ENCODE measurements around the gene LRRC75A.

The LRRC75A gene

GRCh38 chr17:16491703-16492612, at the start of gene LRRC75A:
TSS of gene LRRC75A (minus strand) at chr17:16492193. CDS start at chr17:16491990, 203 bp downstream.
- no peak for TF ChIP-seq GATA2 (IDR thresholded peaks at IDR 0.05; ENCODE audit: low read depth, low read length)
- no peak for TF ChIP-seq GATA3 (IDR thresholded peaks at IDR 0.05; ENCODE audit: low read depth, low read length)

GRCh38 chr17:16537130-16537458, 45.1 kb upstream of the LRRC75A start:
- TF ChIP-seq GATA3 (IDR thresholded peaks at IDR 0.05; ENCODE audit: low read depth, low read length) (no peak), GATA2 (IDR thresholded peaks at IDR 0.05; ENCODE audit: low read depth, low read length) (no peak)

GRCh38 chr17:16534236-16534635, 42.2 kb upstream of the LRRC75A start:
- TF ChIP-seq GATA2 (IDR thresholded peaks at IDR 0.05; ENCODE audit: low read depth, low read length) (no peak), GATA3 (IDR thresholded peaks at IDR 0.05; ENCODE audit: low read depth, low read length) (no peak)

GRCh38 chr17:16529906-16530305, 37.9 kb upstream of the LRRC75A start:
- TF ChIP-seq GATA3 (IDR thresholded peaks at IDR 0.05; ENCODE audit: low read depth, low read length) (no peak), GATA2 (IDR thresholded peaks at IDR 0.05; ENCODE audit: low read depth, low read length) (no peak)

GRCh38 chr17:16527298-16527697, 35.3 kb upstream of the LRRC75A start:
- TF ChIP-seq GATA2 (IDR thresholded peaks at IDR 0.05; ENCODE audit: low read depth, low read length): no peak
- no peak for TF ChIP-seq GATA3 (IDR thresholded peaks at IDR 0.05; ENCODE audit: low read depth, low read length)

GRCh38 chr17:16521070-16521727, 29.2 kb upstream of the LRRC75A start:
- no peak for TF ChIP-seq GATA3 (IDR thresholded peaks at IDR 0.05; ENCODE audit: low read depth, low read length)
- no peak for TF ChIP-seq GATA2 (IDR thresholded peaks at IDR 0.05; ENCODE audit: low read depth, low read length)

- TF ChIP-seq GATA2 (IDR thresholded peaks at IDR 0.05; ENCODE audit: low read depth, low read length) (no peak), GATA3 (IDR thresholded peaks at IDR 0.05; ENCODE audit: low read depth, low read length) (no peak)
Measured at GRCh38 chr17:16519021-16519420, 27.0 kb upstream of the LRRC75A start.

GRCh38 chr17:16517477-16517876, 25.5 kb upstream of the LRRC75A start:
- no peak for TF ChIP-seq GATA3 (IDR thresholded peaks at IDR 0.05; ENCODE audit: low read depth, low read length)
- no peak for TF ChIP-seq GATA2 (IDR thresholded peaks at IDR 0.05; ENCODE audit: low read depth, low read length)

GRCh38 chr17:16516594-16517051, 24.6 kb upstream of the LRRC75A start:
- TF ChIP-seq GATA3 (IDR thresholded peaks at IDR 0.05; ENCODE audit: low read depth, low read length) (no peak), GATA2 (IDR thresholded peaks at IDR 0.05; ENCODE audit: low read depth, low read length) (no peak)

- no peak for TF ChIP-seq GATA3 (IDR thresholded peaks at IDR 0.05; ENCODE audit: low read depth, low read length)
- TF ChIP-seq GATA2 (IDR thresholded peaks at IDR 0.05; ENCODE audit: low read depth, low read length): no peak
Measured at GRCh38 chr17:16515933-16516332, 23.9 kb upstream of the LRRC75A start.

GRCh38 chr17:16513873-16514272, 21.9 kb upstream of the LRRC75A start:
- TF ChIP-seq GATA3 (IDR thresholded peaks at IDR 0.05; ENCODE audit: low read depth, low read length) (no peak), GATA2 (IDR thresholded peaks at IDR 0.05; ENCODE audit: low read depth, low read length) (no peak)

- no peak for TF ChIP-seq GATA2 (IDR thresholded peaks at IDR 0.05; ENCODE audit: low read depth, low read length)
- no peak for TF ChIP-seq GATA3 (IDR thresholded peaks at IDR 0.05; ENCODE audit: low read depth, low read length)
Measured at GRCh38 chr17:16512011-16512410, 20.0 kb upstream of the LRRC75A start.

GRCh38 chr17:16511593-16511992, 19.6 kb upstream of the LRRC75A start:
- no peak for TF ChIP-seq GATA2 (IDR thresholded peaks at IDR 0.05; ENCODE audit: low read depth, low read length)
- no peak for TF ChIP-seq GATA3 (IDR thresholded peaks at IDR 0.05; ENCODE audit: low read depth, low read length)

GRCh38 chr17:16507918-16508533, 16.0 kb upstream of the LRRC75A start:
- TF ChIP-seq GATA3 (IDR thresholded peaks at IDR 0.05; ENCODE audit: low read depth, low read length) (no peak), GATA2 (IDR thresholded peaks at IDR 0.05; ENCODE audit: low read depth, low read length) (no peak)

Measured in SH-SY5Y (cell line).